GDM1 (cell line): ENCODE results near the gene ITGB7.
A peak's percentile ranks its signal among the peaks of the same experiment; 100 is the strongest.
"Not testable (repeated sequence)": the region's sequence is repeated elsewhere in the genome, so short reads cannot be mapped to it uniquely, and the experiment has no call there.

ENCODE experiments used
- DNase-seq: peaks from one replicate; lab custom pipeline; 2025; lab: John Stamatoyannopoulos, UW

The ITGB7 gene

GRCh38 chr12:53217051-53217930 lies 10.2 kb upstream of the ITGB7 start:
- peak; percentile 41 for DNase-seq

GRCh38 chr12:53215497-53215896 lies 8.4 kb upstream of the ITGB7 start:
- DNase-seq: no peak

- peak; percentile 54 for DNase-seq
Observed at GRCh38 chr12:53214687-53215455, 7.8 kb upstream of the ITGB7 start.

GRCh38 chr12:53214221-53214620 lies 7.2 kb upstream of the ITGB7 start:
- DNase-seq: no peak

- peak; percentile 70 for DNase-seq
Observed at GRCh38 chr12:53213348-53213747, 6.3 kb upstream of the ITGB7 start.

- DNase-seq: no peak
Observed at GRCh38 chr12:53212931-53213330, 5.9 kb upstream of the ITGB7 start.

GRCh38 chr12:53211476-53212381 lies 4.7 kb upstream of the ITGB7 start:
- DNase-seq: no peak

GRCh38 chr12:53210843-53211242 lies 3.8 kb upstream of the ITGB7 start:
- DNase-seq: no peak

GRCh38 chr12:53208877-53209463 lies 1.9 kb upstream of the ITGB7 start:
- peak; percentile 73 for DNase-seq

GRCh38 chr12:53208435-53208834 lies 1.4 kb upstream of the ITGB7 start:
- no peak for DNase-seq

GRCh38 chr12:53205747-53206419 lies 1.2 kb downstream of the ITGB7 start:
- peak; percentile 23 for DNase-seq

GRCh38 chr12:53204351-53204750 lies 2.7 kb downstream of the ITGB7 start:
- no peak for DNase-seq

- DNase-seq: not testable (repeated sequence)
Observed at GRCh38 chr12:53202316-53202715, 4.7 kb downstream of the ITGB7 start.

- DNase-seq: no peak
Observed at GRCh38 chr12:53201639-53202038, 5.4 kb downstream of the ITGB7 start.

- no peak for DNase-seq
Observed at GRCh38 chr12:53201177-53201541, 5.9 kb downstream of the ITGB7 start.

GRCh38 chr12:53200458-53201176 lies 6.4 kb downstream of the ITGB7 start:
- no peak for DNase-seq

- no peak for DNase-seq
Observed at GRCh38 chr12:53200107-53200457, 7.0 kb downstream of the ITGB7 start.

- no peak for DNase-seq
Observed at GRCh38 chr12:53199700-53200099, 7.4 kb downstream of the ITGB7 start.

GRCh38 chr12:53198486-53199110 lies 8.5 kb downstream of the ITGB7 start:
- DNase-seq: peak; percentile 60

GRCh38 chr12:53197011-53197640 lies 9.9 kb downstream of the ITGB7 start:
- DNase-seq: no peak
